Measurements from ENCODE around the gene FBXO45. TPM values are rescaled to one million over a fixed set of nuclear protein-coding genes. Genes with fewer than 3 reads are reported as not detected.

Gene FBXO45
- total and polyA plus RNA-seq, 2 of the 13 experiments (the other 11 are each of a cell fraction or from before 2014, with no cell fraction given), result 7.0 to 12.1 TPM

- peaks cover 19% of the 10 kb centered on the region for H3K9me3 ChIP-seq (ENCODE audit: low read length)
- H3K9ac ChIP-seq (ENCODE audit: insufficient read depth, low read depth, low read length), result no peak overlapping the region
- no peak overlapping the region for H3K27ac ChIP-seq (ENCODE audit: extremely low read length, insufficient read depth, low read length)
- FAIRE-seq (no peak), ATAC-seq (peak; percentile 82), DNase-seq (ENCODE audit: low spot score) (no peak)
- no peaks in the 10 kb centered on the region for H4K20me1 ChIP-seq (ENCODE audit: insufficient read depth, low read length)
- no peak overlapping the region for H3K4me2 ChIP-seq (ENCODE audit: low read depth, low read length)
- TF ChIP-seq GATAD2A (CRISPR knock-in tag; IDR thresholded peaks at IDR 0.05) (0 out of 2 replicates have a peak, but pooled peaks have one; percentile 19), NR0B2 (CRISPR knock-in tag; IDR thresholded peaks at IDR 0.05) (no peak), TIGD3 (CRISPR knock-in tag; IDR thresholded peaks at IDR 0.05; ENCODE audit: borderline replicate concordance) (no peak), PAXIP1 (CRISPR knock-in tag; conservative IDR thresholded peaks at IDR 0.05) (peak; percentile 33), FOXA3 (CRISPR knock-in tag; IDR thresholded peaks at IDR 0.05) (peak; percentile 32; the same call in 1 of the 2 replicates), ARID3A (IDR thresholded peaks at IDR 0.05; ENCODE audit: low read depth, low read length) (0 out of 2 replicates have a peak, but pooled peaks have one; percentile 29), ZSCAN29 (CRISPR knock-in tag; conservative IDR thresholded peaks at IDR 0.05) (peak; percentile 90; the same call in 1 of the 2 replicates), ASH2L (IDR thresholded peaks at IDR 0.05; ENCODE audit: insufficient read length, low read depth, low read length) (no peak)
- no peak overlapping the region for H2AFZ ChIP-seq (ENCODE audit: low read length)
- POLR2A ChIA-PET, result no interaction called here
- BruUV-seq (replicated peaks), result no TSS peak
- no peaks in the 10 kb centered on the region for H3K79me2 ChIP-seq (ENCODE audit: insufficient read depth, low read length)
- H3K4me1 ChIP-seq (ENCODE audit: insufficient read depth, low read length), result peaks cover 13% of the 10 kb centered on the region
- in situ Hi-C loops (cut with HindIII; ENCODE audit: extremely low pct_ligation_motif_present, low pct_unique_long_range_greater_than_20kb) (no loop called here), intact Hi-C loops (cut with micrococcal nuclease; ENCODE audit: unreplicated experiment) (no loop called here)
- H3K27me3 ChIP-seq (ENCODE audit: control insufficient read depth in 1 of 2, insufficient read depth in 2 of 2, low read length in 2 of 2), result 0 out of 5 replicates have a peak, but pooled peaks cover 0 to 2% of the 10 kb centered on the region in 2 experiments
- WGBS (ENCODE audit: low lambda C conversion rate), result 1% methylated on average over 5 of the region's 5 CpGs
- H3K4me3 ChIP-seq (replicated peaks in 1 of 3; ENCODE audit: insufficient read depth in 1 of 3, low read depth in 2 of 3, low read length in 3 of 3), result no peak overlapping the region
- H3K36me3 ChIP-seq (replicated peaks in 1 of 2; ENCODE audit: control insufficient read depth in 1 of 2, insufficient read depth in 2 of 2, low read length in 2 of 2), result no peaks in the 10 kb centered on the region
- CTCF ChIA-PET (ENCODE audit: low intra/inter-chr PET ratio, low total read pairs), result no interaction called here
Observed at GRCh38 chr3:196546537-196546936, 21.9 kb upstream of the FBXO45 start.
